Activated CD4-positive, alpha-beta T cell treated with anti-CD3 and anti-CD28 coated beads, Interleukin-2, amount 50 U/mL, for 24 hours (primary cell): ENCODE results near the gene ROR2.

ENCODE experiments used
- DNase-seq, 2 donors: peaks; one replicate each; pipeline ENCODE4 v3.0.0-alpha.2; 2020; ENCODE audit warnings: low read depth in 1 of 2, low spot score in 1 of 2

ROR2 gene

GRCh38 chr9:91820126-91820750 lies 129.8 kb downstream of the ROR2 start:
- DNase-seq, result no peak

DNA sequence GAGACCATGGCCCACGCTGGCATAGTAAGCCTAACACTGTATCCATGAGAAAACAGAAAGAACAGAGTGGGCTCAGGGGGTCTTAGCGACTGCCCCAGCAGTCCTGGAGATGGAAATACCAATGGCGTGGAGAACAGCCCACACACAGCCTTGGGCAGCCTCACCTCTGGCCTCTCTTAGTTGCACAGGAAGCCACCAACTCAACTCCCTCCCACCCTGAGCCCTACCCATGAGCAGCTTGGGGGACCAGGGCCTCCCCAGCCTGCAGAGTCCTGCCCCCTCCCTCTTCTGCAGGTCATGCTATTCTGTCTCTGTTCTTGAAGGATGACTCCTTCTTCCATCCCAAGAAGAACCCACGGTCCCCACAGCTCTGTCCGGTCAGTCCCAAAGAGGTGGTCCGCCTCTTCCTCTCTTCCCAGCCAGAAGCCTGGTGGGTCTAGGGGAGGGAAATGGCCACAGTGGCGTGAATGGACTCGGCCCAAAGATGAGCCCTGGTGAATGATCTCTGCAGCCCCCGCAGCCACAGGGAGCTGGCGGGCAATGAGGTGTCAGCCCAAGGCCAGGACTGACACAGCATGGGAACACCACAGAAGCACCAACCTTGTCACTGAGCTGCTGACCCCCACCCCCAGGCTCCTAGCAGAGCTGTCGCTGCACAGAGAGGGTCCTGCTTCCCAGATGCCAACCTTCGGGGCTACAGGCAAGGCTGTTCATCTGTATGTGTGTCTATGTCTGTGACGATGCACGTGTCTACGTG lies 131.2 kb downstream of the ROR2 start:
- no peak for DNase-seq

DNA sequence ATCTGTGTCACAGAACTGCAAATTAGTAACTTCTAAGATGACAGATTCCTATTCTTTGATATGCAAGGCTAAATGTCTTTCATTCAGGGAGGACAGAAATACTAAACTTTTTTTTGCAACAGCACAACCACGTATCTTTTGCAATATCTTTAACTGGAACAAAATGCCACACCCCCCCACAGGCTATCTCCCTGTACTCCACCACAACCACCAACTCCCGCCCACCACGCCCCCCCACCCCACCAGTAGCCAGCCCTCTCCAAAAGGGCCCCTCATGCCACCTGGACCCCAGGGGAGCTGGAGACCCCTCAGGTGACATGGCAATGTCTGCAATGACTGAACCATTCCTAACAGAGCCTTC lies 131.8 kb downstream of the ROR2 start:
- DNase-seq, result no peak

- no peak for DNase-seq
Observed at GRCh38 chr9:91817493-91818224, 132.4 kb downstream of the ROR2 start.

DNA sequence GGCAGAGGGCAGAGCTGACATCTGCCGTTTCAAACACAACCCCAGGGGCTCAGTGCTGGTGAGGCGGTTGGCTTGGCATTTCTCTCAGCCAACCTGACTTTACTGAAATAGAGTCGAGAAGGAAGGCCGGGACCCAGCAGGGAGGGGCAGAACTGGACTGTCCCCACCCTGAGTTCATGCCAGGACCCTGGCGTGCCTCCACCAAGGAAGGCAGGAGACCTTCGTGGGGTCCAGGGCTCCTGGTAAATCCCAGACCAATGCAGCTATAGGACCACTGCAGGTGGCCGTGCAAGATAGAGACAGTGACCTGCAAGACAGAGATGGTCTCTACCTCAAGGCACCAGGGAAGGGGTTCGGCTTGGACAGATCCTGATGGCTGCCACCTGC lies 132.9 kb downstream of the ROR2 start:
- no peak for DNase-seq

DNA sequence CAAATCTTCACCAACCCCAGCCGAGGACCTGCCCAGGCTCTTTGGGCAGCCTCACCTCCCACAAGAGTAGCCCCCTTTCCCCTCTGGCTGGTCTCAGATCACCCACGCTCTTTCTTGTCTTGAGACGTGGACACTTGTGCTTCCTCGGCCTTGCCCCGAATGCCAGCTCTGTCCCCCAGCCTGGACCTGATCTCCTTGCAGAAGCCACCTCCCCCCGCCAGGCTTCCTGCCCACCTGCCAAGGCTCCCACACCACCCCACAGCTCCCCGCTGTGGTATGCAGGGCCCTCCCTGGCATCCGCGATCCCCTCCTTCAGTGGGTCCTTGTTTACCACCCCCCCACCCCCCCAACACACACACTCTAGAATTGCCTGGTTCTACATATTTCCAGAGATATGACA lies 133.7 kb downstream of the ROR2 start:
- no peak for DNase-seq

DNA sequence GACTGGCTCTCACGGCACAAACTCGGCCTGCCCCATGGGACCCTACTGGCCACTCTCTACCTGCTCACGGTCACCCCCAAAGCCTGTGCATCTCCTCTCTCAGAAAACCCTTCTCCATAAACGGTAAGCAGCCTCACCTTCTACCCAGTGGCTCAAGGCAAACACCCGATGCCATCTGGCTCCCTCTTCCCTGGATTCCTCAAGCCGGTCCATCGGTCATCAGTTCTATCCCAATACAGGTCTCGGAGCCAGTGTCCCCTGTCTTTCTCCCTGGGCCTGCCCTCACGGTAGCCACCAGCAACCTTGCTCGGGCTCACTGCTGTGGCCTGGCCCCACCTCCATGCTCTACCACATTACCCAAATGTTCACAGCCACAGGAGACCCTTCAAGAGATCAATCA lies 134.1 kb downstream of the ROR2 start:
- no peak for DNase-seq

DNA sequence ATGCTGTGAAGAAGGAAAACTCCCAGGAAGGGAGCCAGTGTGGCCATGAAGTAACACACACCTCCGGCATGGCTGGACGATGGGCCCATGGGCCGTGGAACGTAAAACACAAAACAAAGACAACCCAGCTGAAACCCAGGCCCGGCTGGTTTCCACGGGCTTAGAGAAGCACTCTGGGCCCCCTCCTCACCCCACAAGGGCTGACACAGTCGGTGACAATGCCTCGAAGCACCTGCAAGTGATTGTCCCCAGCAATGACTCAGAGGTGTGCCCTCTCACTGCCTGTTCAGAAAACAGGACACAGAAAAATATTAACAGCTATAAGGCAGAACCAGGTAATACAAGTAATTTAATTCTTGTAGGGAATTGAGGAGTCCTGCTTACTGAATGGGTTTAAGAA lies 135.3 kb downstream of the ROR2 start:
- DNase-seq, result no peak

DNA sequence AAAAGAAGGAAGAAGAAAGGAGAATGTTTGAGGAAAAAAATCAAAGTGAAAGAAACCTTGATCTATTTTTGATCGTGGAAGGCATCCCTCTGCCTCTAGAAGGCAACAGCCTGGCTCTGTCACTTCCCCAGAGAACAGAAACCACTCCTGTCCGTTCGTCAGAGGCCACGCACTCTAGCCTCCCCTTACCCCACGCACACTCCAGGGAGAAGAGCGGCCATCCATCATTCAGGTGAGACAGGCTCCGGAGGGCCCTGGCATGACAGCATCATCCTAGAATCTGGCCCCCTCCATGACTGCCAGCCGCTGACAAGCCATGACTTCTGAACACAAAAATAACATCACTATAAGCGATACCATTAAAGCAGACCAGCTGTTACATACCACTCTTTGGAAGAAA lies 135.8 kb downstream of the ROR2 start:
- DNase-seq, result no peak

GRCh38 chr9:91813176-91813795 lies 136.7 kb downstream of the ROR2 start:
- DNase-seq, result no peak

- DNase-seq, result no peak
Observed at GRCh38 chr9:91812191-91812590, 137.8 kb downstream of the ROR2 start.

- DNase-seq, result no peak
Observed at GRCh38 chr9:91811024-91811909, 138.8 kb downstream of the ROR2 start.

- no peak for DNase-seq
Observed at GRCh38 chr9:91810286-91810905, 139.6 kb downstream of the ROR2 start.

- DNase-seq, result no peak
Observed at GRCh38 chr9:91809581-91810285, 140.3 kb downstream of the ROR2 start.

DNA sequence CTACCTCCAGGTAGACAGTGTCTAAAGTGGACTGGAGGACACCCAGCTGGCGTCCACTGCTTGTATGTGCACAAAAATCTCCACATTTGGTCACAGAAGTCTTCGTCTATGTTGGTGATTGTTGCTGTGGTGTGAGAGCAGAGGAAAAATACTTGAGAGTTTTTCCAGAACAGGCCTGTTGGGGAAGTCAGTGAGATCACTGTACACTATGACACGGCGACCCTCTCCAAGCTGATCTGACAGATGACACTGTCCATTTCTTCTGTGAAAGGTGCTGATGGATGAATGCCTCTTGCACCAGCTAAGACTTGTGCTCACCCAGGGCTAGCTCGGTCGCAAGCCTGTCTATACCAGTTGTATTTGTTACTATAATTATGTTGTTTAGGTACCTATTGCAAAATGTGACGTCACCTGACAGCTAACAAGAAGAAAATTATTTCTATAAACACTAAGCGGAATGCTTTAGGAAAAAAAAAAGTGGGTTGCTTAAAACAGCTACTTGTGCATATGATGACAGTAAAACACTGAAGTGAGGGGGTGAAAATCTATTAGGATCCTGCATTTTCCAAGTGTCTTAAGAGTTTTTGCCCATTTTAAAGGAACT lies 142.3 kb downstream of the ROR2 start:
- DNase-seq, result no peak

- no peak for DNase-seq
Observed at GRCh38 chr9:91805031-91805430, 145.0 kb downstream of the ROR2 start.

GRCh38 chr9:91803970-91804752 lies 145.9 kb downstream of the ROR2 start:
- DNase-seq, result no peak

DNA sequence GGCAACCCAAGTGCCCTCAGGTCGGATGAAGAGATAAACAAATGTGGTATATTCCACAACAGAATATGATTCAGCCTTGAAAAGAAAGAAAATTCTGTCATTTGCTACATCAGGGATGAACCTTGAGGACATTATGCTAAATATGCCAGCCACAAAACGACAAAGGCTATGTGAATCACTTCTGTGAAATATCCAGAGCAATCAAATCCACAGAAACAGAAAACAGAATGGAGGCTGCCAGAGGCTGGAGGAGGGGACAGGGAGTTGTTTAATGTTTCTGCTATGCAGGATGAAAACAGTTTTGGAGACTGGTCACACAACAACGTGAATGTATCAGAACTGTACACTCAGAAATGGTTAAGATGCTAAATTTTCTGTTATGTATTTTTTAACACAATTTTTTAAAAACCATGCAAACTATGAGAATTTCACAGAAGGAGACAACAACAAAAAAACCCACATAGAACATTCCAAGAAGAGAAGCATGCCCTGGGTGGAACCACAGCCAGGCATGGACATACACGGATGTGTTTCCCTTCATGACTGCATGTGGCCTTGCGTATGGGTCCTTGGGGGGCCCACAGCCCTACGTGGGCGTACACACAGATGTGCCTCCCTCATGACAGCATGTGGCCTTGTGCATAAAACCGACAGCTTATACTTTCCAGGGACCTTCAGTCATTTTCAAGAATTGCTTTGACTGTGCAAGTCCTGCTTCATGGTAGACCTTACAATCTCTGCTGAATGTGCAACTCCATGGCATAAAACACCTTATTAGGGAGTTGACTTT lies 146.7 kb downstream of the ROR2 start:
- DNase-seq, result no peak
